LHCN-M2 (cell line): ENCODE measurements around the gene C1QTNF1. TPM values are rescaled to one million over a fixed set of nuclear protein-coding genes. Genes with fewer than 3 reads are reported as not detected.
A peak's percentile ranks its signal among the peaks of the same experiment; 100 is the strongest.
"Not testable (repeated sequence)": the region's sequence is repeated elsewhere in the genome, so short reads cannot be mapped to it uniquely, and the experiment has no call there.

Experiments
- DNase-seq: peaks from one replicate; pipeline ENCODE4 v3.0.0-alpha.2; 2012; ENCODE audit warnings: low read depth
- total RNA-seq: library from RNA; depleted of rRNA; stranded (reverse); fragments of >200 nt; gene quantifications from 2 replicates; pipeline ENCODE4 v1.2.3, GENCODE V29; 2014

C1QTNF1 gene
- total RNA-seq, 1 experiment from 2014 or later: 6.7 TPM

- DNase-seq: no peak
Measured at GRCh38 chr17:79022507-79022991, 1.4 kb upstream of the C1QTNF1 start.

- no peak for DNase-seq
Measured at GRCh38 chr17:79023180-79023705, 726 bp upstream of the C1QTNF1 start.

DNA sequence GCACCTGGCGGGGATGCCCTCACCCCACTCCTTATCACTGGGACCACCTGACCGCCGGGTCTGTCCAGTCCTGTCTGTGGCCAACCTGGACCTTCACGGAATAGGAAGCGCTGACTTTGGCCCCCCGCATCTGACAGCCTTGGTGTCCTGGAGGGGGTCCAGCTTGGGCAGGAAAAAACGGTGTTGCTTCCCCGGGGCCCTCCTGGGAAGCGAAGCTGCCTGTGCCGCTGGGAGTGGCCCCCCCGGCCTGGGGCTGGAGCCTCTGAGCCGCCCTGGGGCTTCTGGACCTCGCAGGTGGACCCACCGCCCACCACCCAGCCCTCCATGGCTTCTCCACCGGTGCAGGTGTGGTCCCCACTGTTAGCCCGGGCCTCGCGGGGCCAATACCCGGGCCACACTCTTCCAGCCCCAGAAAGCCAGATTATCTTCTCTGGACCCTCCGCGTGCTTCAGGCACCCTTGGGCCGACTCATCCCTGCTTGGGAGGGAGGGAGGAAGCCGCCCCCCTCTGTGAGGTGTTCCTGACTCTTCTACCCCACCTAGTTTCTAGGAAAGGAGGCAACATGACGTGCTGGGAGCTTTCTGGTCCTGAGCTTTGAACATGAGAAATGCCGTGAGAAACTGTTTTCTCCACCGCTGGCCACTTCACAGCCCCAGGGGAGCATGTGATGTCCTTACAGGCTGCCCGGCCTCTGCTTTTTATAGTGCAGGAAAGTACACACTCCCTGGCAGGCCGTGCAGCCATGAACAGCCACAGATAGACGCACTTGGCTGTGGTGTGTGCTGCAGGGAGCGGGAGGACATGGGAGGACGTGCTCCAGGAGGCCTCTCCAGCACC is 1.1 kb downstream of the C1QTNF1 start:
- no peak for DNase-seq

GRCh38 chr17:79026376-79027273 is 2.7 kb downstream of the C1QTNF1 start:
- DNase-seq: peak; percentile 85

- DNase-seq: peak; percentile 29
Measured at GRCh38 chr17:79027274-79027924, 3.4 kb downstream of the C1QTNF1 start.

DNA sequence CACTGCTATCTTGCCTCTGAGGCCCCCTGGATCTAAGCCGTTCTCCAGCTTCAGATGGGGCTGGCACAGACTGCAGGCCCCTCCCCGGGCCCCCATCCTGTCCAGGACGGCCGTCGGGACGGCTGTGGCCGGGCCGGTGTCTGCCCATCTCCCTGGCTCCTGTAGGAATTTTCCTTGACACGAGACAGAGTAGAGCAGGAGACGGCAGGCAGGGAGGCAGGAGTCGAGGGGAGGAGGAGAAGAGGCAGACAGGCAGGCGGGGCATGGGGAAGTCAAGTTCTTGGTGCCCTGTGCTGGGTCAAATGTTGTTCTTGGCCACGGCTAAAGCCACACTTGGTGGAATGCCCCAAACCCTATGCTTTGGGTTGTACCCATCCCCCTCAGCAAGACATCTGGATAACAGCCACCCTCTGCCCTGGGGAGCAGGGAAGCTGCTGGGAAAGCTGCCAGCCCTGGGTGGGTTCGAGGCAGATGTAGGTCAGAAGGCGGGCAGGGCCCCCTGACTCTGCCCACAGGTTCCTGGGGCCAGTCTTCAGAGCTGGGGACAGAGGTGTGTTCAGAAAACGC is 4.0 kb downstream of the C1QTNF1 start:
- DNase-seq: peak; percentile 81

DNA sequence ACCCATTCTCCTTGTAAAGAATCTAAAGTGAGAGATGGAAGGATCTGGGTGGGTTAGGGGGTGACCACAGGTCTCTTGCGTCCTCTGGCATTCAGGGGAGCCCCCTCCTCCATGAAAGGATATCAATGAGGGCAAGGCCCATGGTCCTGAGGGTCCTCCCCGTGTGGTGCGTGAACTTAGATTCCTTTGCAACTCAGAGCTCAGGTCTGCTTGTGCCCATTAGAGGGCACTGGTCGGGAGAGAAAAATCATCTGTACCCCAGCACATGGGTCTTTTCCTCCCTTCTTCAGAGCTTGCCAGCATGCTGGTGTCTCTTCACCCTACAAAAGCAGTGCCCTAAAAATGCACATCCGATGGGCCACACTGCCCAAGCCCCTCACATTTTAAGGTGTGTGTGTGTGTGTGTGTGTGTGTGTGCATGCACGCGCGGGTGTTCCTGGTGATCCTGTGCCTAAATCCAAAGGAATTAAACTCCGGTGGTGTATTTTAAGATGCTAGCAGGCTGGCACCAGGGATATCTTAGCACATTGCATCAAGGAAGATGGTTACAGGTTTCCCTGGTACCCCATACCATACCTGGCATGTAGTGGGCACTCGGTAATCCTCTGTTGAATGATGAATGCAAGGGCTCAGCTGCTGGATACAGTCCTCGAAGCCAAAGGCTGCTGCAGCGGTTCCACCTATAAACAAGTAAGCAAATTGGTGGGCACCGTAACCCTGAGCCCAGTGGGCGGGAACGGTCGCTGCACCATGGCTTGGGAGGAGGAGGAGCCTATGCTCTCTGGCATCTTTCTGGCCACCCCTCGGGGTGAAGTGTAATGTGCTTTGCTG is 4.7 kb downstream of the C1QTNF1 start:
- DNase-seq: no peak

GRCh38 chr17:79029327-79030009 is 5.5 kb downstream of the C1QTNF1 start:
- DNase-seq: no peak

- not testable (repeated sequence) for DNase-seq
Measured at GRCh38 chr17:79030636-79031035, 6.7 kb downstream of the C1QTNF1 start.

DNA sequence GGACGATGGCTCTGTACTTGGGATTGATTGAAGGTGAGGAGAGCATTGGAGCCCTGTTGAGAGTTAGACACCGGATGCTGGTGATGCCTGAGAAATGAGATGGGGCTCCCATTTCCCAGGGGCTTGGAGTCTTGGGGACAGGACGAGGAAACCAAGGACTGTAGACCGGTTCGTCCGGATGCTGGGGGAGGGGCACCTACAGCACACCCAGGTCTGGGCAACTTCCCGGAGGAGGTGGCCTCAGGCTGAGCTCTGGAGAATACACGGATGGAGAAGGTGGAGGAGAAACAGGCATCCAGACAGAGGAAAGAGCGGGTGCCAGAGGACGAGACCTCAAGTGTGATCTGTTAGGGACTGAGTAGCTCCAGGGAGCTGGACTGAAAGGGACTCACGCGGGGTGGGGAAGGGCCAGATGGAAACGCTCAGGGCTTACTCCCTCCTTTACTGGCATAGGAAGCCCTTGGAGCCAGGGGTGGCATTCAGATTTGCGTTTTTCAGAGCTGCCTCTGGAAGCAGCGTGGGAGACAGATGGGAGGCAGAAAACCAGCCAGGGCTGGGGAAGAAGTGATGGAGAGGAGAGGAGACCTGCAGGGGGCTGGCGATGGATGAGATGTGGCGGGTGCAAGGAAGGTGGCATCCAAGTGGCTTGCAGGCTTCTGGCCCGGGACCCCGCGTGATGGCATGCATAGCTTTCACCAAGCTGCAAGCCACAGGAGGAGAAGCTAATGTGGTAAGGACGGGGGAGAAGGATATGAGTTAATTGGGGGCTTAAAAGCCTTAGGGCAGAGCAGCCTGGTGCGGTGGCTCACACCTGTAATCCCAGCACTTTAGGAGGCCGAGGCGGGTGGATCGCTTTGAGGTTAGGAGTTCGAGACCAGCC is 8.3 kb downstream of the C1QTNF1 start:
- DNase-seq: no peak

DNA sequence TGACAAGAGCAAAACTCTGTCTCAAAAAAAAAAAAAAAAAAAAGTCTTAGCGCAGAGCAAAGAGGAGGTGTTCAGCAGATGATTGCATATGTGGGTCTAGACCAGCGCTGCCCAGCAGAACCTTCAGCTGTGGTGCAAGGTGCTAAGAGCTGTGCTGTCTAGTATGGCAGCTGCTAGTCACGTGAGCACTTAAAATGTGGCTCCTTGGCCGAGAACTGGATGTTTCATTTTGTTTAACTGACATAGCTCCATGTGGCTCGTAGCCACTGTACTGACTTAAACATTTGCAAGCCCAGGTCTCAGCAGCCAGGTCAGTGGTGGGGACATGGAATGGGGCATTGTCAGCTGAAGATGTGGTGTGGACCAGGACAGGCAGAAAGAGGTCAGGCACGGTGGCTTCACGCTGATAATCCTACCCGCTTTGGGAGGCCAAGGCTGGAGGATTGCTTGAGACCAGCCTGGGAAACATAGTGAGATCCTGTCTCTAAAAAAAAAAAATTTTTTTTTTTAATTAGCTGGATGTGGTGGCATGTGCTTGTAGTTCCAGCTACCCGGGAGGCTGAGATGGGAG is 9.2 kb downstream of the C1QTNF1 start:
- DNase-seq: no peak

DNA sequence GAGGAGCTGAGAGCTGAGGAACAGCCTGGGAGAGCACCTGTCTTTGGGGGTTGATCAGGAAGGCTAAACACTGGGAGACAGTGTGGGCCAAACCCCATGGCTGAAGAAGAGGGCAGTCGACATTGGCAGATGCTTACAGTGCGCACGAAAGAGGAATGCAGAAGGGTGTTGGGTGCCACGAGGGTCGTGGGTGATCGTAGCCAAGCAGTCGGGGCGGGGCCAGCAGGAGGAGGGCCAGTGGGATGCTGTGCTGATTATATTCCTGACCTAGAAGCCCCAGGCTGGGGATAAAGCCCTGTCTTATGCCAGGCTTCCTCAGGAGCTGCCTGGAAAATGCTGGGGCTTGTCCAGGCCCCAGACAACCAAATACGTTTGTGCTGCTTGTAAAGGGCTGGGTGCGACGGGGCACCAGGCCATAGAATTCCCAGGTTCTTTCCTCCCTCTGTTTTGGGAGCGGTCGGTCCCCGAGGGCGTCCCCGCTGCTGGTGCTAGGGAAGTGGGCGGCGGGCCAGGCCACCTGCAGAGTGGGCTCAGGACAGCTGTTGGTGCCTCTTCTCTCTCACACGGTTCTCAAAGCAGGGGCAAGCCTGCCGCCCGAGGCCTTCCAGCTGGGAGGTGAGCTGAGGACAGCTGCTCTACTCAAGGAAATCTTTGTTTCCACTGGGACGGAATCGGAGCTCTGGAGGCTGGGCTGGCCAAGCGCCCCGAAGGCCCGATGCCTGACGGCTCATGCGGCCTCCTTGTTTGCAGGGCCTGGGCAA is 10.0 kb downstream of the C1QTNF1 start:
- DNase-seq: no peak

DNA sequence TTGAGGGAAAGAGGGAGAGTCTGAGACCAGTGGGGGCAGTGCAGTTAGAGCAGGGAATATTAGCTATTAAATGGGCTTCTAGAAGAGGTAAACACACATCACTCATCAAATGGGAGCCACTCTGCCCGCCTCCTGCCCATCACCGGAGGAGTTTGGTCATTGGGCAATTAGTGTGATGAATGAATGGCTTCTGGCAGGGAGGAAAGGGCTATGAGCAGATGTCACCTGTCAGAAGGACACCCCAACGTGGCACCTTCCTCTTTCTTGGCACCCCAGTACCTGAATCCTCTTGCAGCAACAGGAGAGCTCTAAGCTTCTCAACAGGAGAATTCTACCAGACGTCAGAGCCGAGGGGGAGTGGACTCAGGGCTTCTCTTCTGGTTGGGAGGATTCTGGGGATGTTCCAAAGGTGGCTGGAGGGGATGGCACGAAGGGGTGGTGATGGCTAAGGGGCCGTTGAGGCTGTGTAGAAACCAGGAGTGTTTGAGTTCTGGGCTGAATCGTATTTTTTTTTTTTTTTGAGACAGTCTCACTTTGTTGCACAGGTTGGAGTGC is 11.0 kb downstream of the C1QTNF1 start:
- no peak for DNase-seq

- no peak for DNase-seq
Measured at GRCh38 chr17:79035686-79036085, 11.7 kb downstream of the C1QTNF1 start.

GRCh38 chr17:79036181-79036580 is 12.2 kb downstream of the C1QTNF1 start:
- DNase-seq: no peak

GRCh38 chr17:79036596-79036995 is 12.6 kb downstream of the C1QTNF1 start:
- peak; percentile 95 for DNase-seq

DNA sequence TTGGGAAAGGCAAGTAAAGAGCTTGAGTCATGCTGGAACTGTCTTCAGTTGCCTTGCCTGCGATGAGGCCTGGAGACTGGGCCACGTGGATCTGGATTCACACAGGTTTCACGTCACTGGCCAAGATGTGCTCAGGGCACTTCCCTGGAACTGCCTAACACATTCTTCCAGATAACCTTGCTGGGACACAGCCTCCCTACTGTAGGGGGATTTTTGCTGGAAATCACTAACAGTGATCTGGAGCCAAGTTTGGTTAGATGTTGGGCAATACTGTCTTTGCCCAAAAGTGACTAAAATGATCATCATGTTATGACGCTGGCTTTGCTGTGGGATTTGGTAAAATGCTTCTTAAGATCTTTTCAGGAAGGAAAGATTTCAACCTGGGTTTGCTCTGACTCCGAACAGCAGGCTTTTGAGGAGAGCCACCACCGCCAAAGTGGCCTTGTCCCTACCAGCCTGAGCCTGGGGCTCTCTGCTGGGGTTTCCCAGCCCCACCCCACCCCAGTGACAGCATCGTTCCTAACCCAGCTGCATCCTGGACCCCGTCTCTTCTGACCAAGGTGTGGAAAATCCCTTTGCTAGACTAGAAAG is 14.7 kb downstream of the C1QTNF1 start:
- DNase-seq: peak; percentile 84
